ENCODE data around the gene FXR1.

FXR1 gene

GRCh38 chr3:180881065-180881801, 31.2 kb upstream of the FXR1 start:
- ChIA-PET CTCF (interaction anchor here (1.0 kb wide), 1 partner anchor 15 kb away, joined by 3 read pairs; no protein-coding TSS in a partner anchor), POLR2A (no interaction called here)

DNA sequence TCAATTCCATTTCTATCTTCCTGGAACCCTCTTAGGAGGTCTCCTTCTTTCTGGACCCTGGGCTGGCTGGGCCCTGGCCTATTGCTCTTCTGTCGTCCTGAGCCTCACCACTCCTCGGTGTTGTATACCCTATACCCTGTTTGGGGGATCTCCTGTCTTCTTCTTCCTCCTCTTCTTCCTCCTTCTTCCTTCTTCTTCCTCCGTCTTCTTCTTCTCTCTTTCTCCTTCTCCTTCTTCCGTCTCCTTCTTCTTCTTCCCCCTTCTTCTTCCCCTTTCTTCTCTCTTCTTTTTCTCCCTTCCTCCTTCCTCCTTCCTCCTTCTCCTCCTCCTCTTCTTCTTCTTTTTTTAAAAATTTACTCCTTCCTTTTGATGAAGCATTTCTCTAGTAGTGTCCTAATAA, 30.4 kb upstream of the FXR1 start:
- ChIA-PET CTCF (no interaction called here), POLR2A (no interaction called here)
- TF ChIP-seq CTCF (IDR thresholded peaks at IDR 0.05; ENCODE audit: control extremely low read depth, extremely low read depth, low read depth, missing control alignments): no peak

More at GRCh38 chr3:180881065-180881801, 31.2 kb upstream of the FXR1 start:
- TF ChIP-seq CTCF (IDR thresholded peaks at IDR 0.05; ENCODE audit: control extremely low read depth, extremely low read depth, low read depth, missing control alignments): no peak
- no peak for DNase-seq (ENCODE audit: extremely low spot score)

DNA sequence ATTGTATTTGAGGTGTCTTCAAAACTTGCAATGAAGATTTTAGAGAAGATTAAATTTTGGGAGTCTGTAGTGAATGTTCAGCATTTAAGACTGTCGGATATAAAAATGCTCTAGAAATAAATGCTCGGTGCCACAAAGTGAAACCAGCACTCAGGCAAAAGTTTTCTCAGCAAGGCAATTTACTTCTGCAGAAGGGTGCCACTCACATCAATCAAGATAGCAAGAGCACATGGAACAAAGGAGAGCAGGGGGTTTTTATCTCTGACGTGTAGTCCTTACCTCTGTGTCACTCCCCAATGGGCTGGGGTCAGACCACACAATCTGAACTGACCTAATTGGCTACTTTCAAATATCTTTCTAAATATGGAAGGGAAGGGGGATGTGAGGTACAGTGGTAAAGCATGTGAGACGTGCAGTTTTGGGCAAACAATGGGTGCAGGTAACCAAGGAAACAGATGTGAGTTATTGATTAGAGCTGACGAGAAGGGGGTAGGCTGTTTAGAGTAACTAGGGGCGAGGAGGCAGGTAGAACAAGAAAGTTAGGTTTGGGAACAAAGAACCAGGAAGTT, 23.4 kb upstream of the FXR1 start:
- POLR2A ChIA-PET: no interaction called here
- no peak for DNase-seq (ENCODE audit: extremely low spot score)
- CTCF ChIA-PET: no interaction called here
- TF ChIP-seq CTCF (IDR thresholded peaks at IDR 0.05; ENCODE audit: control extremely low read depth, extremely low read depth, low read depth, missing control alignments): no peak

More for the DNA sequence above, 30.4 kb upstream of the FXR1 start:
- DNase-seq (ENCODE audit: extremely low spot score): no peak

- TF ChIP-seq CTCF (IDR thresholded peaks at IDR 0.05; ENCODE audit: control extremely low read depth, extremely low read depth, low read depth, missing control alignments): no peak
- no peak for DNase-seq (ENCODE audit: extremely low spot score)
- POLR2A ChIA-PET: no interaction called here
- CTCF ChIA-PET: interaction anchor here (1.3 to 2.3 kb wide), 3 partner anchors 10 to 14 kb away, joined by 3 to 6 read pairs (median 5); partner anchors contain the start of gene FXR1
Observed at GRCh38 chr3:180898572-180898971, 13.9 kb upstream of the FXR1 start.

- TF ChIP-seq CTCF (IDR thresholded peaks at IDR 0.05; ENCODE audit: control extremely low read depth, extremely low read depth, low read depth, missing control alignments): no peak
- DNase-seq (ENCODE audit: extremely low spot score): no peak
- ChIA-PET CTCF (interaction anchor here (1.0 kb wide), 1 partner anchor 25 kb away, joined by 3 read pairs; no protein-coding TSS in a partner anchor), POLR2A (no interaction called here)
Observed at GRCh38 chr3:180909369-180910127, 2.9 kb upstream of the FXR1 start.

DNA sequence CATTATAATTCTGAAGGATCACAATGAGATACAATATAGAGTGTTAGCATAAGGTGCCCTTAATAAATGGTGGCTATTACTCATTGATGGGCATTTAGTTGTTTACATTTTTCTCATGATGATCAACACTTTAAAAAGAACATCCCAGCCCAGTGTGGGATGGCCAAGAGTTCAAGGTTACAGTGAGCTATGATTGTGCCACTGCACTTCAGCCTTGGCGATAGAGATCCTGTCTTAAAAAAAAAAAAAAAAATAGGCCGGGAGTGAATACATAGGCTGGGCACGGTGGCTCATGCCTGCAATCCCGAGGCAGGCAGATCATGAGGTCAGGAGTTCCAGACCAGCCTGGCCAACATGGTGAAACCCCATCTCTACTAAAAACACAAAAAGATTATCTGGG, 1.6 kb upstream of the FXR1 start:
- POLR2A ChIA-PET: no interaction called here
- CTCF ChIA-PET: interaction anchor here (1.0 to 3.3 kb wide), 4 partner anchors 8 to 1261 kb away, joined by 3 to 18 read pairs (median 10); no protein-coding TSS in a partner anchor
- DNase-seq (ENCODE audit: extremely low spot score): no peak
- TF ChIP-seq CTCF (IDR thresholded peaks at IDR 0.05; ENCODE audit: control extremely low read depth, extremely low read depth, low read depth, missing control alignments): no peak

Measured in GM10248 (cell line).